GM12872 (cell line): ENCODE data around the gene SRSF2.

Experiments used
- CTCF ChIP-seq: IDR thresholded peaks from 3 replicates; pipeline ENCODE4 v1.5.1; 2011; ENCODE audit warnings: low read depth, mild to moderate bottlenecking, low read length, moderate library complexity; ENCODE audit not compliant: insufficient read depth

The SRSF2 gene

GRCh38 chr17:76686538-76687297 is 50.4 kb downstream of the SRSF2 start:
- TF ChIP-seq CTCF = no peak

- TF ChIP-seq CTCF = no peak
Measured at GRCh38 chr17:76685846-76686245, 51.3 kb downstream of the SRSF2 start.

GRCh38 chr17:76685366-76685765 is 51.8 kb downstream of the SRSF2 start:
- no peak for TF ChIP-seq CTCF

GRCh38 chr17:76684756-76685155 is 52.4 kb downstream of the SRSF2 start:
- TF ChIP-seq CTCF = no peak
